Heart left ventricle (tissue), 16 donors: ENCODE results near the gene SLFN13. TPM values are rescaled to one million over a fixed set of nuclear protein-coding genes. Genes with fewer than 3 reads are reported as not detected.
"Not testable (repeated sequence)": the region's sequence is repeated elsewhere in the genome, so short reads cannot be mapped to it uniquely, and the experiment has no call there.

Experiments
- ATAC-seq, 4 donors: fragments of 200-7000 bp; cut with Tn5 transposase; one replicate each; pipeline ENCODE4 v1.9.1; 2020 to 2022; ENCODE audit warnings: moderate library complexity in 4 of 4, mild to moderate bottlenecking in 3 of 4, moderate number of reproducible peaks in 1 of 4
- DNase-seq, 5 donors: peaks; one replicate each; pipeline ENCODE4 v3.0.0-alpha.2; 2020
- H3K27ac ChIP-seq, 12 donors: fragments of 200-600 bp; sonication (generic) in 4 of 12; one replicate each; pipeline versions ENCODE4 v1.5.0 to v1.8.0; 2016 to 2022; ENCODE audit warnings: mild to moderate bottlenecking in 2 of 12
- H3K27me3 ChIP-seq, 9 donors: fragments of 200-600 bp; sonication (generic) in 2 of 9; one replicate each; pipeline versions ENCODE4 v1.5.1 to v1.8.0; 2016 to 2022; ENCODE audit warnings: mild to moderate bottlenecking in 3 of 9
- H3K36me3 ChIP-seq, 9 donors: fragments of 200-600 bp; sonication (generic) in 2 of 9; one replicate each; pipeline versions ENCODE4 v1.5.0 to v1.8.0; 2018 to 2022; ENCODE audit warnings: mild to moderate bottlenecking in 2 of 9
- H3K4me1 ChIP-seq, 12 donors: fragments of 200-600 bp; sonication (generic) in 4 of 12; one replicate each; pipeline versions ENCODE4 v1.5.0 to v1.8.0; 2016 to 2022; ENCODE audit warnings: mild to moderate bottlenecking in 3 of 12
- H3K4me3 ChIP-seq, 12 donors: fragments of 200-600 bp; sonication (generic) in 4 of 12; one replicate each; pipeline versions ENCODE4 v1.5.0 to v1.8.0; 2017 to 2022; ENCODE audit warnings: mild to moderate bottlenecking in 9 of 12, moderate library complexity in 4 of 12
- H3K9me3 ChIP-seq, 12 donors: fragments of 200-600 bp; sonication (generic) in 4 of 12; one replicate each; pipeline versions ENCODE4 v1.5.0 to v1.8.0; 2016 to 2022; ENCODE audit warnings: mild to moderate bottlenecking in 1 of 12
- CTCF ChIP-seq, 12 donors: fragments of 200-600 bp; sonication (generic) in 4 of 12; IDR thresholded peaks; one replicate each; pipeline versions ENCODE4 v1.5.0 to v1.8.0; 2018 to 2022; ENCODE audit warnings: antibody characterized with exemption in 12 of 12, mild to moderate bottlenecking in 5 of 12
- POLR2A ChIP-seq, 2 donors: fragments of 450-650 bp; IDR thresholded peaks; one replicate each; pipeline ENCODE4 v1.6.1; 2017; ENCODE audit warnings: antibody characterized with exemption in 2 of 2, mild to moderate bottlenecking in 2 of 2, moderate library complexity in 2 of 2
- WGBS, 4 donors: extraction: QIAGEN DNeasy Blood & Tissue Kit in 2 of 4; methylation state at CpG; one replicate each; pipeline versions ENCODE4 v1.1.5 to v1.1.7; 2013 to 2018; 5-methylcytosine and 5-hydroxymethylcytosine counted together
- intact Hi-C, 10 donors: fragments of 100-400 bp; cut with DNase I; formaldehyde crosslinking; loops; one replicate each; pipeline versions ENCODE4 v1.11.1 to v1.14.2; 2022
- polyA plus RNA-seq, 2 donors: library from polyadenylated mRNA; stranded (reverse); fragments of 200-250 nt; gene quantifications; one replicate each; pipeline ENCODE4 v1.2.3, GENCODE V29; 2013
- total RNA-seq, 9 donors: library from RNA; depleted of rRNA in 2 of 9; stranded (reverse); fragments of >200 nt in 2 of 9; fragmentation: NEBNext Ultra II Directional in 3 of 9; extraction: Animal tissue kit (Norgen Biotek cat#: 25700) in 3 of 9; gene quantifications; one replicate each; pipeline versions ENCODE4 v1.1.0 to v1.2.4, GENCODE V29; 2016 to 2023
- donor health status: ischemic (EF 13 %, LVEDD 7.1; RV severe dilation, severe dysfunction).
- donor health status: healthy with polysubstance abuse.
- donor health status: DM: no; HTN: yes; CAD: no.
- donor health status: DM: no; HTN: no; CAD: no.
- donor health status: ischemic (EF 25% LVEDD 6.9; RV normal size, moderate dysfunction).
- donor health status: ischemic (EF 25% LVEDD 5.7; RV mildly dilated, moderate dysfunction).
- donor health status: healthy.
- donor health status: DM: yes; HTN: yes; CAD: no.
- donor health status: ischemic (EF 35%, LVEDD 5.7; RV mildly dilated, moderate dysfunction).
- donor health status: nonischemic (EF 11% LVEDD 7.7; RV severe dilation, severe dysfunction).
- donor health status: DM: yes; HTN: yes; CAD: no.
- donor health status: PGD.
- donor health status: ischemic (EF 29% LVEDD 5.4; RV normal size, mild dysfunction).
- donor health status: nonischemic (EF 23%, LVEDD 6.1; RV moderate dilation, normal function).

The SLFN13 gene
- total and polyA plus RNA-seq, 11 donors: 0.58 to 14.8 (median 4.1) TPM

- H3K27ac ChIP-seq: no peak overlapping the region
- TF ChIP-seq POLR2A (IDR thresholded peaks at IDR 0.05) (no peak), CTCF (IDR thresholded peaks at IDR 0.05) (no peak)
- ATAC-seq: no peak
- peaks cover 0 to 15% (median 3%) of the 10 kb centered on the region in 9 donors for H3K27me3 ChIP-seq
- no peaks in the 10 kb centered on the region for H3K36me3 ChIP-seq
- intact Hi-C loops: no loop called here
- no peak for DNase-seq
- WGBS, 4 donors: 81 to 86% (median 84%) methylated on average over 4 of the region's 4 CpGs
- no peaks in the 10 kb centered on the region for H3K4me1 ChIP-seq
- peaks cover 0 to 11% (median 0%) of the 10 kb centered on the region in 12 donors for H3K9me3 ChIP-seq
- H3K4me3 ChIP-seq: no peak overlapping the region
Measured at GRCh38 chr17:35467824-35468223, 19.3 kb upstream of the SLFN13 start.

GRCh38 chr17:35460354-35460851 is 11.8 kb upstream of the SLFN13 start:
- DNase-seq (peak in 4 of 5 donors; percentile 23 to 69 (median 42)), ATAC-seq (peak in 3 of 4 donors; percentile 53 to 75 (median 66))
- intact Hi-C loops: no loop called here
- H3K27me3 ChIP-seq: peaks cover 0 to 44% (median 7%) of the 10 kb centered on the region in 9 donors
- peak overlapping the region in 10 of 12 donors; percentile 24 to 51 (median 44) for H3K4me3 ChIP-seq
- no peaks in the 10 kb centered on the region for H3K36me3 ChIP-seq
- H3K27ac ChIP-seq: no peak overlapping the region
- TF ChIP-seq POLR2A (IDR thresholded peaks at IDR 0.05) (no peak), CTCF (IDR thresholded peaks at IDR 0.05) (no peak)
- WGBS, 4 donors: 4 to 9% (median 7%) methylated on average over 26 to 44 of the region's 44 CpGs
- H3K4me1 ChIP-seq: peaks cover 0 to 9% (median 0%) of the 10 kb centered on the region in 12 donors
- H3K9me3 ChIP-seq: no peaks in the 10 kb centered on the region

GRCh38 chr17:35454035-35454434 is 5.5 kb upstream of the SLFN13 start:
- not testable (repeated sequence) for H3K27ac ChIP-seq, H3K4me3 ChIP-seq, DNase-seq, H3K36me3 ChIP-seq, ATAC-seq, H3K4me1 ChIP-seq, H3K9me3 ChIP-seq
- H3K27me3 ChIP-seq: peaks cover 0 to 33% (median 0%) of the 10 kb centered on the region in 9 donors
- 71 to 81% (median 75%) methylated on average over 5 of the region's 5 CpGs for WGBS, 4 donors
- intact Hi-C loops: loop anchor here in 1 of 10 donors (5.0 kb wide), 1 partner anchor 83 kb away; the partner anchor contains the start of gene SLFN12L

GRCh38 chr17:35453171-35453570 is 4.6 kb upstream of the SLFN13 start:
- intact Hi-C loops: loop anchor here in 1 of 10 donors (5.0 kb wide), 1 partner anchor 84 kb away; the partner anchor contains the start of gene SLFN12L
- ATAC-seq: no peak
- no peak overlapping the region for H3K27ac ChIP-seq
- H3K4me1 ChIP-seq: peaks cover 0 to 15% (median 2%) of the 10 kb centered on the region in 12 donors
- no peaks in the 10 kb centered on the region for H3K36me3 ChIP-seq
- DNase-seq: no peak
- no peak overlapping the region for H3K4me3 ChIP-seq
- TF ChIP-seq POLR2A (IDR thresholded peaks at IDR 0.05): no peak
- TF ChIP-seq CTCF (IDR thresholded peaks at IDR 0.05): no peak
- WGBS, 4 donors: 52 to 60% (median 57%) methylated on average over 1 of the region's 1 CpG
- H3K9me3 ChIP-seq: no peaks in the 10 kb centered on the region
- peaks cover 0 to 33% (median 6%) of the 10 kb centered on the region in 9 donors for H3K27me3 ChIP-seq
